ENCODE measurements around the gene AMIGO2. TPM values are rescaled to one million over a fixed set of nuclear protein-coding genes. Genes with fewer than 3 reads are reported as not detected.
A peak's percentile ranks its signal among the peaks of the same experiment; 100 is the strongest.

The AMIGO2 gene
- total RNA-seq, 1 experiment from 2014 or later: 19.0 TPM

DNA sequence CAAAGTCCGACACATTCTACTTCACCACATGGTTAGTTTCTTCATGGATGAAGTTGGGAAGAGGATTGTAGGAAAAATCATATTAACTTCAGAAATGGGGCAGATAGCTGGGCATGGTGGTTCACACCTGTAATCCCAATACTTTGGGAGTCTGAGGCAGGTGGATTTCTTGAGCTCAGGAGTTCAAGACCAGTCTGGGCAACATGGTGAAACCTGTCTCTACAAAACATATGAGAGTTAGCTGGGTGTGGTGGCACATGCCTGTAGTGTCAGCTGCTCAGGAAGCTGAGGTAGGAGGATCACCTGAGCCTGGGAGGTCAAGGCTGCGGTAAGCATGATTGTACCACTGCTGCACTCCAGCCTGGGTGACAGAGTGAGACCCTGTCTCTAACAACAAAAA, 49.9 kb downstream of the AMIGO2 start:
- DNase-seq (ENCODE audit: low read depth in 1 of 2, low spot score in 2 of 2): peak; percentile 63 to 79
- Histone ChIP-seq H3K4me3 (no peak overlapping the region), H3K36me3 (no peaks in the 10 kb centered on the region), H3K4me1 (replicated peaks) (peaks cover 8% of the 10 kb centered on the region), H3K27me3 (replicated peaks) (no peaks in the 10 kb centered on the region; the same call in 1 of the 2 replicates), H3K9me3 (replicated peaks) (0 out of 2 replicates have a peak, but pooled peaks cover 4% of the 10 kb centered on the region), H3K27ac (no peak overlapping the region)

DNA sequence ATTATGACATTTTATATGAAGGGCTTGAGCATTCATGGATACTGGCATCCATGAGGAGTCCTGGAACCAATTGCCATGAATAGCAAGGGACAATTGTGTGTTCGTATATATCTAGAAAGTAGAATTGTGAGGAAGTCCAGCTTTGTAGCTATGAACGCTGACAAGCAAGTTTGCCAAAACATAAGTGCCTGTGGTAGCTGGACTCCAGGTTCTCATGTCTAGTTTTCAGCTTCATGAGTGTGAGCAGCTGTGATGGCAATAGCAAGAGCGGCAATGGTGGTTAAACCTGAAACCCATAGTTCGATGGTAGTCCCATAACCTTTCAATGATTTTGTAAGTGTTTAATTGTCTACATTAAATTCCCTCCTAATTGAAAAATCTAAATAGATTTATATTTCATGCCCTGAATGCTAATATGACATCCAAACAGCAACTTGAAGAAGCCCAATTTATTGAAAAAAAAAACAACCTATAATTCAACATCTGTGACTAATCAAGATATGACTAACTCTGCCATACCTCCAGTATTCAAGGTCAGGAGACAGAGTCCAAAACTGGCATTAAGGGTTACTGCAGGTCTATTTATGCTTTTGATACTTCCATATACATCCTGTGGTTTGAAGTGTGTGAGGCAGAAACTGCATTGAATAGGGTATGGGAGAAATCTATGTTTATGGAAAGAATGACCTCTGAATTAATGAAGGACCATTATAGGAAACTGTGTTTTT, 50.6 kb downstream of the AMIGO2 start:
- Histone ChIP-seq H3K4me1 (replicated peaks) (peaks cover 8% of the 10 kb centered on the region), H3K27ac (no peak overlapping the region), H3K36me3 (no peaks in the 10 kb centered on the region), H3K4me3 (no peak overlapping the region), H3K27me3 (replicated peaks) (no peaks in the 10 kb centered on the region; the same call in 1 of the 2 replicates), H3K9me3 (replicated peaks) (0 out of 2 replicates have a peak, but pooled peaks cover 4% of the 10 kb centered on the region)
- peak; percentile 63 to 66 for DNase-seq (ENCODE audit: low read depth in 1 of 2, low spot score in 2 of 2)

DNA sequence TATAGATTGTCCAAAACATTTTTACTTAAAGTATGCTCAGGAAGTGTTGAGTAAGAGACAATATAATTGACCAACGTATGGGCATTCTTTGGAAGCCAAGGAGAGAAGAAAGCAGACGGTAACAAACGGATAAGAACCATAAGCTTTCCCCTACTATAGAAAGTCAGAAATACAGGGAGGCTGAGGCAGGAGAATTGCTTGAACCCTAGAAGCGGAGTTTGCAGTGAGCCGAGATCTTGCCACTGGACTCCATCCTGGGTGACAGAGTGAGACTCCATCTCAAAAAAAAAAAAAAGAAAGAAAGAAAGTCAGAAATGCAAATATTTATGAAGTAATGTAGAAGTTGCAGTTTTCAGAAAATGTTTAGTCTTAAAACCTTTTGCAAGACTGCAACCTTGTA, 51.6 kb downstream of the AMIGO2 start:
- peak; percentile 57 to 71 for DNase-seq (ENCODE audit: low read depth in 1 of 2, low spot score in 2 of 2)

More for the DNA sequence above, 51.6 kb downstream of the AMIGO2 start:
- Histone ChIP-seq H3K36me3 (no peaks in the 10 kb centered on the region), H3K9me3 (replicated peaks) (0 out of 2 replicates have a peak, but pooled peaks cover 4% of the 10 kb centered on the region), H3K4me3 (no peak overlapping the region), H3K4me1 (replicated peaks) (peaks cover 18% of the 10 kb centered on the region), H3K27me3 (replicated peaks) (no peaks in the 10 kb centered on the region; the same call in 1 of the 2 replicates), H3K27ac (no peak overlapping the region)

Other genes with a start within 250 kb of the AMIGO2 start
- gene PCED1B, start 338 bp downstream of the AMIGO2 start, total RNA-seq (2014; rRNA removed; shearing (Covaris generic)): 0.39 and 13.1 TPM in 2 replicates